H9 (cell line): ENCODE measurements around the gene ADAMTS17. TPM values are rescaled to one million over a fixed set of nuclear protein-coding genes. Genes with fewer than 3 reads are reported as not detected.

Experiments used
- DNase-seq: peaks from one replicate; pipeline ENCODE4 v3.0.0-alpha.2; 2017
- H2AFZ ChIP-seq: one replicate; pipeline ENCODE4 v1.6.1; 2013; ENCODE audit warnings: mild to moderate bottlenecking, low read length, control low read depth, moderate library complexity
- H2AK5ac ChIP-seq: 2 replicates; pipeline ENCODE4 v1.6.1; 2013; ENCODE audit warnings: low read length, control low read depth, mixed read lengths; ENCODE audit not compliant: insufficient read length
- H2BK120ac ChIP-seq: one replicate; pipeline ENCODE4 v1.6.1; 2013; ENCODE audit warnings: low read depth, mild to moderate bottlenecking, low read length, control low read depth, inconsistent platforms; ENCODE audit not compliant: poor library complexity, severe bottlenecking
- H2BK12ac ChIP-seq: 2 replicates; pipeline ENCODE4 v1.6.1; 2013; ENCODE audit warnings: low read length, control low read depth, mixed read lengths, low read depth; ENCODE audit not compliant: insufficient read length
- H2BK15ac ChIP-seq: 2 replicates; pipeline ENCODE4 v1.6.1; 2013; ENCODE audit warnings: low read depth, low read length, control low read depth
- H2BK20ac ChIP-seq: one replicate; pipeline ENCODE4 v1.6.1; 2013; ENCODE audit warnings: low read depth, mild to moderate bottlenecking, low read length, control low read depth, inconsistent platforms; ENCODE audit not compliant: poor library complexity, severe bottlenecking
- H2BK5ac ChIP-seq: 2 replicates; pipeline ENCODE4 v1.6.1; 2013; ENCODE audit warnings: low read length, control low read depth, mixed read lengths; ENCODE audit not compliant: insufficient read length
- H3K14ac ChIP-seq: 2 replicates; pipeline ENCODE4 v1.6.1; 2013; ENCODE audit warnings: low read length, control low read depth; ENCODE audit not compliant: insufficient read depth
- H3K18ac ChIP-seq: 2 replicates; pipeline ENCODE4 v1.6.1; 2013; ENCODE audit warnings: low read depth, mild to moderate bottlenecking, mixed read lengths, low read length, control low read depth; ENCODE audit not compliant: insufficient read length
- H3K23ac ChIP-seq: 2 replicates; pipeline ENCODE4 v1.6.1; 2013; ENCODE audit warnings: low read length, control low read depth, mixed read lengths, low read depth; ENCODE audit not compliant: insufficient read length
- H3K23me2 ChIP-seq: 2 replicates; pipeline ENCODE4 v1.6.1; 2013; ENCODE audit warnings: low read depth, mild to moderate bottlenecking, mixed read lengths, low read length, control low read depth; ENCODE audit not compliant: insufficient read length, poor library complexity, severe bottlenecking
- H3K27ac ChIP-seq: 2 replicates; pipeline ENCODE4 v1.5.1; 2013; ENCODE audit warnings: low read length, control low read depth, mixed read lengths, low read depth; ENCODE audit not compliant: insufficient read length
- H3K27me3 ChIP-seq: 2 replicates; pipeline ENCODE4 v1.6.1; 2013; ENCODE audit warnings: low read length, control low read depth, inconsistent platforms; ENCODE audit not compliant: insufficient read depth
- H3K4ac ChIP-seq: 2 replicates; pipeline ENCODE4 v1.6.1; 2013; ENCODE audit warnings: low read depth, mild to moderate bottlenecking, control low read depth, inconsistent platforms, low read length, moderate library complexity
- H3K4me1 ChIP-seq: 2 replicates; pipeline ENCODE4 v1.6.1; 2013; ENCODE audit warnings: low read length, control low read depth, inconsistent platforms; ENCODE audit not compliant: insufficient read depth
- H3K4me2 ChIP-seq: 2 replicates; pipeline ENCODE4 v1.6.1; 2013; ENCODE audit warnings: low read length, control low read depth, mixed read lengths; ENCODE audit not compliant: insufficient read length, insufficient read depth
- H3K56ac ChIP-seq: 2 replicates; pipeline ENCODE4 v1.6.1; 2013; ENCODE audit warnings: low read depth, mild to moderate bottlenecking, mixed read lengths, low read length, control low read depth; ENCODE audit not compliant: insufficient read length
- H3K79me1 ChIP-seq: 2 replicates; pipeline ENCODE4 v1.6.1; 2013; ENCODE audit warnings: low read depth, mild to moderate bottlenecking, moderate library complexity, low read length, control low read depth, inconsistent platforms; ENCODE audit not compliant: insufficient read depth, poor library complexity, severe bottlenecking
- H3K79me2 ChIP-seq: 2 replicates; pipeline ENCODE4 v1.6.1; 2013; ENCODE audit warnings: low read length, control low read depth, inconsistent platforms; ENCODE audit not compliant: insufficient read depth
- H3K9ac ChIP-seq: 2 replicates; pipeline ENCODE4 v1.6.1; 2013; ENCODE audit warnings: low read length, control low read depth, mixed read lengths; ENCODE audit not compliant: insufficient read length; ENCODE audit errors: extremely low read depth
- H3K9me3 ChIP-seq: one replicate; pipeline ENCODE4 v1.6.1; 2013; ENCODE audit warnings: low read depth, low read length, inconsistent platforms; ENCODE audit not compliant: control insufficient read depth
- H3T11ph ChIP-seq: one replicate; pipeline ENCODE4 v1.6.1; 2013; ENCODE audit warnings: mild to moderate bottlenecking, low read length, control low read depth, inconsistent platforms
- H4K20me1 ChIP-seq: one replicate; pipeline ENCODE4 v1.6.1; 2013; ENCODE audit not compliant: control insufficient read depth, insufficient read length, insufficient read depth
- H4K5ac ChIP-seq: 2 replicates; pipeline ENCODE4 v1.6.1; 2013; ENCODE audit warnings: low read depth, mild to moderate bottlenecking, mixed read lengths, low read length, control low read depth; ENCODE audit not compliant: insufficient read length
- H4K8ac ChIP-seq: replicated peaks from 2 replicates; pipeline ENCODE4 v1.6.1; 2013; ENCODE audit warnings: low read length, control low read depth, mixed read lengths, low read depth; ENCODE audit not compliant: insufficient read length
- H4K91ac ChIP-seq: 2 replicates; pipeline ENCODE4 v1.6.1; 2013; ENCODE audit warnings: low read depth, mild to moderate bottlenecking, moderate library complexity, mixed read lengths, low read length, control low read depth; ENCODE audit not compliant: insufficient read length
- H3K27ac Mint-ChIP-seq, 3 experiments: 2 replicates in 2 of 3; 3 replicates in 1 of 3; pipeline ENCODE4 v1.8.0; 2020 to 2021; ENCODE audit warnings: mixed read lengths in 3 of 3, mild to moderate bottlenecking in 1 of 3, moderate library complexity in 1 of 3
- H3K27me3 Mint-ChIP-seq: 2 replicates; pipeline ENCODE4 v1.8.0; 2021; ENCODE audit warnings: low read depth, mild to moderate bottlenecking, moderate library complexity, mixed read lengths
- H3K36me3 Mint-ChIP-seq, 3 experiments: 2 replicates in 2 of 3; 3 replicates in 1 of 3; pipeline ENCODE4 v1.8.0; 2020 to 2021; ENCODE audit warnings: low read depth in 3 of 3, mixed read lengths in 3 of 3; ENCODE audit not compliant: insufficient read depth in 1 of 3
- H3K4me1 Mint-ChIP-seq, 2 experiments: 2 replicates each; pipeline ENCODE4 v1.8.0; 2020; ENCODE audit warnings: mixed read lengths in 2 of 2
- H3K4me3 Mint-ChIP-seq, 2 experiments: 2 replicates in 1 of 2; 3 replicates in 1 of 2; pipeline ENCODE4 v1.8.0; 2020 to 2021; ENCODE audit warnings: mild to moderate bottlenecking in 2 of 2, mixed read lengths in 2 of 2, moderate library complexity in 1 of 2
- H3K9me3 Mint-ChIP-seq, 2 experiments: 2 replicates in 1 of 2; 3 replicates in 1 of 2; pipeline ENCODE4 v1.8.0; 2020; ENCODE audit warnings: mild to moderate bottlenecking in 2 of 2, mixed read lengths in 2 of 2, moderate library complexity in 1 of 2
- CTCF ChIP-seq: fragments of 200-600 bp; sonication (generic); conservative IDR thresholded peaks from 3 replicates; pipeline ENCODE4 v1.8.0; 2021; ENCODE audit warnings: antibody characterized with exemption, mild to moderate bottlenecking
- WGBS: extraction: QIAGEN DNeasy Blood & Tissue Kit; methylation state at CpG from one replicate; pipeline ENCODE4 v1.1.7; 2013; ENCODE audit warnings: missing lambda C conversion rate, low lambda C conversion rate, mixed read lengths; ENCODE audit not compliant: insufficient read length; ENCODE audit errors: extremely low coverage; 5-methylcytosine and 5-hydroxymethylcytosine counted together
- total RNA-seq: library from RNA; stranded (reverse); gene quantifications from 2 replicates; pipeline ENCODE4 v1.2.1, GENCODE V29; 2021

The ADAMTS17 gene
- total RNA-seq, 1 experiment from 2014 or later: 2.9 TPM

- Histone ChIP-seq H3T11ph (no peak overlapping the region), H4K91ac (no peak overlapping the region), H3K4me2 (no peak overlapping the region), H3K27me3 (no peaks in the 10 kb centered on the region; the same call in 1 of the 2 replicates), H3K18ac (no peak overlapping the region), H4K20me1 (no peaks in the 10 kb centered on the region), H3K23me2 (no peaks in the 10 kb centered on the region), H2BK5ac (no peak overlapping the region), H3K27ac (no peak overlapping the region), H3K9me3 (no peaks in the 10 kb centered on the region), H3K79me1 (no peaks in the 10 kb centered on the region), H4K8ac (no peak overlapping the region), H2AFZ (no peak overlapping the region), H3K23ac (no peak overlapping the region), H3K79me2 (no peaks in the 10 kb centered on the region), H2BK20ac (no peak overlapping the region), H2BK120ac (no peak overlapping the region), H3K14ac (no peak overlapping the region; the same call in 1 of the 2 replicates), H3K56ac (no peak overlapping the region), H2AK5ac (no peak overlapping the region), H3K4ac (no peak overlapping the region), H3K4me1 (no peaks in the 10 kb centered on the region), H4K5ac (no peak overlapping the region), H3K9ac (no peak overlapping the region), H2BK15ac (no peak overlapping the region), H2BK12ac (no peak overlapping the region)
- Mint-ChIP-seq H3K4me1 (peaks cover 6 to 10% of the 10 kb centered on the region in 2 experiments), H3K9me3 (no peaks in the 10 kb centered on the region), H3K36me3 (no peaks in the 10 kb centered on the region), H3K27me3 (no peaks in the 10 kb centered on the region), H3K4me3 (no peak overlapping the region), H3K27ac (peak overlapping the region in 1 of 3 experiments; percentile 21; a peak in 2 of 7 replicates)
- WGBS: no CpG with 5 or more reads among the region's 11 CpGs
- TF ChIP-seq CTCF: no peak
- no peak for DNase-seq
Measured at GRCh38 chr15:100224206-100225185, 117.3 kb downstream of the ADAMTS17 start.
